ENCODE results near the gene TBC1D5. TPM values are rescaled to one million over a fixed set of nuclear protein-coding genes. Genes with fewer than 3 reads are reported as not detected.

The TBC1D5 gene
- total and polyA plus RNA-seq, 2 of the 4 experiments (the other 2 are of a cell fraction): 16.4 to 57.0 TPM

DNA sequence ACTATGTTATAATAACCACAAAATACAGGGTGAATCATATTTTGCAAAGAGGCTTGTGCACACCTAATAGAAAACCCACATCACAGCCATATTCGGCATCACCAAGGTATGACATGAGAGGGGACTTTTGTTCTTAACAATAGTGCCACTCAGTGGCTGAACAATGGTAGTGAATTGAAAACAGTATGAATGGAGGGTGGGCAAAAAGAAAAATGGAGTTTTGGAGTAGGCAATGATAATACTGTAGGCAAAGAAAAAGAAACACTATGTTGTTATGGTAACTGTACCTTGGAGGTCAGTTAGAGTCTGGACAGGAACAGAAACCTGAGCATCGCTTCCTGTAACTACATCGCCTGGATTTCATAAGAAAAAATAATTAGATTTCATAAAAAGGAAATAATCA is 509.0 kb downstream of the TBC1D5 start:
- no peaks in the 10 kb centered on the region for H3K4me1 ChIP-seq (ENCODE audit: control insufficient read depth, insufficient read depth, low read length)
- H2BK20ac ChIP-seq (ENCODE audit: low read depth, low read length): no peak overlapping the region
- no CpG with 5 or more reads among the region's 3 CpGs for WGBS, 2 experiments (ENCODE audit: extremely low coverage in 2 of 2, insufficient read length in 1 of 2)
- no peak overlapping the region for H4K91ac ChIP-seq (ENCODE audit: insufficient read depth, low read depth, low read length)
- H3K9me1 ChIP-seq (ENCODE audit: insufficient read depth, low read length): no peaks in the 10 kb centered on the region
- POLR2A ChIA-PET (ENCODE audit: unreplicated experiment): no interaction called here
- H2BK120ac ChIP-seq (ENCODE audit: low read depth, low read length): no peak overlapping the region
- BruUV-seq (replicated peaks): no TSS peak
- no peak overlapping the region for H3K14ac ChIP-seq (replicated peaks; ENCODE audit: low read depth, low read length)
- TF ChIP-seq, protein P1, sequence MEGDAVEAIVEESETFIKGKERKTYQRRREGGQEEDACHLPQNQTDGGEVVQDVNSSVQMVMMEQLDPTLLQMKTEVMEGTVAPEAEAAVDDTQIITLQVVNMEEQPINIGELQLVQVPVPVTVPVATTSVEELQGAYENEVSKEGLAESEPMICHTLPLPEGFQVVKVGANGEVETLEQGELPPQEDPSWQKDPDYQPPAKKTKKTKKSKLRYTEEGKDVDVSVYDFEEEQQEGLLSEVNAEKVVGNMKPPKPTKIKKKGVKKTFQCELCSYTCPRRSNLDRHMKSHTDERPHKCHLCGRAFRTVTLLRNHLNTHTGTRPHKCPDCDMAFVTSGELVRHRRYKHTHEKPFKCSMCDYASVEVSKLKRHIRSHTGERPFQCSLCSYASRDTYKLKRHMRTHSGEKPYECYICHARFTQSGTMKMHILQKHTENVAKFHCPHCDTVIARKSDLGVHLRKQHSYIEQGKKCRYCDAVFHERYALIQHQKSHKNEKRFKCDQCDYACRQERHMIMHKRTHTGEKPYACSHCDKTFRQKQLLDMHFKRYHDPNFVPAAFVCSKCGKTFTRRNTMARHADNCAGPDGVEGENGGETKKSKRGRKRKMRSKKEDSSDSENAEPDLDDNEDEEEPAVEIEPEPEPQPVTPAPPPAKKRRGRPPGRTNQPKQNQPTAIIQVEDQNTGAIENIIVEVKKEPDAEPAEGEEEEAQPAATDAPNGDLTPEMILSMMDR (conservative IDR thresholded peaks at IDR 0.05; ENCODE audit: low read depth, low read length): peak; percentile 75
- TF ChIP-seq SMC3 (IDR thresholded peaks at IDR 0.05; ENCODE audit: low read depth, low read length) (peak; percentile 89), RAD21 (IDR thresholded peaks at IDR 0.05; ENCODE audit: low read length) (peak; percentile 87), CEBPB (IDR thresholded peaks at IDR 0.05; ENCODE audit: low read depth, low read length) (no peak)
- H3K4me2 ChIP-seq (ENCODE audit: low read depth, low read length): no peak overlapping the region
- in situ Hi-C loops (cut with MboI; ENCODE audit: low sequenced_read_pairs): loop anchor here (25.0 kb wide), 1 partner anchor 946 kb away; no protein-coding TSS in a partner anchor
- H2AFZ ChIP-seq (replicated peaks; ENCODE audit: low read length, poor library complexity): no peak overlapping the region
- intact Hi-C loops (cut with micrococcal nuclease): loop anchor here (1.0 to 10.0 kb wide), 3 partner anchors 349 to 959 kb away; partner anchors contain the start of gene PLCL2
- CTCF ChIA-PET: interaction anchor here (0.7 kb wide), 1 partner anchor 317 kb away, joined by 3 read pairs; no protein-coding TSS in a partner anchor
- H4K8ac ChIP-seq (ENCODE audit: low read depth in 2 of 2, low read length in 2 of 2): no peak overlapping the region
- H3K79me1 ChIP-seq (ENCODE audit: low read depth in 1 of 2, low read length in 2 of 2): no peaks in the 10 kb centered on the region
- no peak overlapping the region for H3K4ac ChIP-seq (ENCODE audit: low read depth, low read length)
- no peak overlapping the region for H2BK15ac ChIP-seq (ENCODE audit: low read depth, low read length)
- no peak overlapping the region for H3K18ac ChIP-seq (ENCODE audit: low read depth, low read length)
- H2AK5ac ChIP-seq (ENCODE audit: low read depth, low read length): no peak overlapping the region
- H3K36me3 ChIP-seq (ENCODE audit: control insufficient read depth, insufficient read depth, low read length): no peaks in the 10 kb centered on the region
- H4K20me1 ChIP-seq (ENCODE audit: insufficient read depth, low read length): no peaks in the 10 kb centered on the region
- H2AK9ac ChIP-seq (replicated peaks; ENCODE audit: low read depth, low read length, poor library complexity): no peak overlapping the region
- H3K9me3 ChIP-seq (ENCODE audit: control insufficient read depth, insufficient read depth, low read length): no peaks in the 10 kb centered on the region
- no peak overlapping the region for H2BK5ac ChIP-seq (ENCODE audit: low read depth, low read length, poor library complexity, severe bottlenecking)
- peak; percentile 86 for ATAC-seq (ENCODE audit: low read depth)
- H3K9ac ChIP-seq (ENCODE audit: low read depth, low read length): no peak overlapping the region
- no peak overlapping the region for H4K5ac ChIP-seq (ENCODE audit: low read depth, low read length)
- dilution Hi-C loops (cut with HindIII; ENCODE audit: low sequenced_read_pairs, unreplicated experiment): no loop called here
- H3K23ac ChIP-seq (ENCODE audit: low read depth, low read length): no peak overlapping the region
- peak; percentile 67 for DNase-seq
- no peak overlapping the region for H3K27ac ChIP-seq (ENCODE audit: insufficient read depth, low read length)
- H3K4me3 ChIP-seq (ENCODE audit: insufficient read depth, low read depth, low read length): no peak overlapping the region
- no peaks in the 10 kb centered on the region for H3K27me3 ChIP-seq (ENCODE audit: control insufficient read depth, insufficient read depth, low read length)
- H3K56ac ChIP-seq (ENCODE audit: extremely low read depth, insufficient read depth, low read length): no peak overlapping the region

Data from IMR-90 (cell line).